Heart right ventricle (tissue), 16 donors: Measurements from ENCODE around the gene TTPAL. TPM values are rescaled to one million over a fixed set of nuclear protein-coding genes. Genes with fewer than 3 reads are reported as not detected.

Source experiments
- ATAC-seq, 8 donors: fragments of 200-7000 bp; cut with Tn5 transposase; one replicate each; pipeline ENCODE4 v1.9.1; 2020; ENCODE audit warnings: mild to moderate bottlenecking in 8 of 8, moderate library complexity in 8 of 8, moderate number of reproducible peaks in 1 of 8
- DNase-seq, 2 donors: peaks; one replicate each; pipeline ENCODE4 v3.0.0-alpha.2; 2020
- H3K27ac ChIP-seq, 10 donors: fragments of 200-600 bp; sonication (generic) in 2 of 10; one replicate each; pipeline versions ENCODE4 v1.5.0 to v1.8.0; 2020 to 2022; ENCODE audit warnings: mild to moderate bottlenecking in 3 of 10
- H3K27me3 ChIP-seq, 7 donors: fragments of 200-600 bp; one replicate each; pipeline ENCODE4 v1.8.0; 2021 to 2022; ENCODE audit warnings: mild to moderate bottlenecking in 2 of 7
- H3K36me3 ChIP-seq, 9 donors: fragments of 200-600 bp; sonication (generic) in 1 of 9; one replicate each; pipeline versions ENCODE4 v1.5.0 to v1.8.0; 2020 to 2022; ENCODE audit warnings: mild to moderate bottlenecking in 2 of 9
- H3K4me1 ChIP-seq, 9 donors: fragments of 200-600 bp; sonication (generic) in 1 of 9; one replicate each; pipeline versions ENCODE4 v1.5.0 to v1.8.0; 2020 to 2022; ENCODE audit warnings: mild to moderate bottlenecking in 4 of 9
- H3K4me3 ChIP-seq, 10 donors: fragments of 200-600 bp; sonication (generic) in 2 of 10; one replicate each; pipeline versions ENCODE4 v1.5.0 to v1.8.0; 2020 to 2022; ENCODE audit warnings: mild to moderate bottlenecking in 7 of 10, moderate library complexity in 2 of 10
- H3K9me3 ChIP-seq, 11 donors: fragments of 200-600 bp in 10 of 11; sonication (generic) in 2 of 11; one replicate each; pipeline versions ENCODE4 v1.5.0 to v1.8.0; 2013 to 2022; ENCODE audit warnings: mild to moderate bottlenecking in 2 of 11, control low read depth in 1 of 11, moderate library complexity in 1 of 11
- WGBS, 2 donors: extraction: QIAGEN DNeasy Blood & Tissue Kit; methylation state at CpG; one replicate each; pipeline ENCODE4 v1.1.7; 2013; ENCODE audit warnings: inconsistent platforms in 1 of 2; 5-methylcytosine and 5-hydroxymethylcytosine counted together
- intact Hi-C, 10 donors: fragments of 100-400 bp; cut with DNase I; formaldehyde crosslinking; loops; one replicate each; pipeline versions ENCODE4 v1.11.1 to v1.14.2; 2022
- polyA plus RNA-seq, 2 donors: library from polyadenylated mRNA; stranded (reverse); fragments of 200-250 nt; gene quantifications; one replicate each; pipeline ENCODE4 v1.2.3, GENCODE V29; 2013
- total RNA-seq, 10 donors: library from RNA; stranded (reverse); fragmentation: NEBNext Ultra II Directional in 3 of 10; extraction: Animal tissue kit (Norgen Biotek cat#: 25700) in 3 of 10; gene quantifications; one replicate each; pipeline versions ENCODE4 v1.2.1 to v1.2.4, GENCODE V29; 2021 to 2023
- TF ChIP-seq, protein P1 (sequence below), 9 donors: fragments of 200-600 bp; sonication (generic) in 2 of 9; IDR thresholded peaks; one replicate each; pipeline versions ENCODE4 v1.5.0 to v1.8.0; 2021 to 2022; ENCODE audit warnings: antibody characterized with exemption in 9 of 9, mild to moderate bottlenecking in 5 of 9, moderate library complexity in 1 of 9
- donor health status: Arrhythmogenic right ventricular cardiomyopathy.
- donor health status: ischemic (EF 13 %, LVEDD 7.1; RV severe dilation, severe dysfunction).
- donor health status: healthy with polysubstance abuse.
- donor health status: DM: no; HTN: yes; CAD: no.
- donor health status: DM: no; HTN: no; CAD: no.
- donor health status: ischemic (EF 25% LVEDD 6.9; RV normal size, moderate dysfunction).
- donor health status: ischemic (EF 25% LVEDD 5.7; RV mildly dilated, moderate dysfunction).
- donor health status: healthy.
- donor health status: DM: yes; HTN: yes; CAD: no.
- donor health status: Ischemic cardiomyopathy.
- donor health status: ischemic (EF 35%, LVEDD 5.7; RV mildly dilated, moderate dysfunction).
- donor health status: nonischemic (EF 11% LVEDD 7.7; RV severe dilation, severe dysfunction).
- donor health status: DM: yes; HTN: yes; CAD: no.
- donor health status: PGD.
- donor health status: ischemic (EF 29% LVEDD 5.4; RV normal size, mild dysfunction).
- donor health status: nonischemic (EF 23%, LVEDD 6.1; RV moderate dilation, normal function).

TTPAL gene
- total and polyA plus RNA-seq, 12 donors = 2.3 to 7.3 (median 4.2) TPM

DNA sequence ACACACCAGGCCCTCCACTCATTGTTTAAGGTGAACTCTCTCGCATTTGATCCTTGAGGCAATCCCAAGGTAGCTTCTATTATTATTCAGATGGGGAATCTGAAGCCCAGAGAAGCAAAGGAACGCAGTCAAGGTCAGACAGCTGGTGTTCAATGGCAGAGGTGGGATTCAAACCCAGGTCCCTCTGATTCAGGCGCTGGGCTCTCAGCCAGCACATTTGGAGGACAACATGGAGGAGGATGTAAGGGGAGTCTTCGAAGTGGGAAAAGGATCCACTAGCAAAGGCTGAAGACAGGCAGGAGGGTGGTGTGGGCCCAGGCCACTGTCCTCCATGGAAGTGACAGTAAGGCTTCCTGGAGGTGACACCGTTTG is 13.9 kb upstream of the TTPAL start:
- H3K27ac ChIP-seq = no peak overlapping the region
- WGBS, 2 donors = 70 to 77% methylated on average over 5 of the region's 5 CpGs
- H3K9me3 ChIP-seq = no peaks in the 10 kb centered on the region
- no peaks in the 10 kb centered on the region for H3K27me3 ChIP-seq
- no peaks in the 10 kb centered on the region for H3K36me3 ChIP-seq
- DNase-seq (no peak), ATAC-seq (no peak)
- TF ChIP-seq, protein P1, sequence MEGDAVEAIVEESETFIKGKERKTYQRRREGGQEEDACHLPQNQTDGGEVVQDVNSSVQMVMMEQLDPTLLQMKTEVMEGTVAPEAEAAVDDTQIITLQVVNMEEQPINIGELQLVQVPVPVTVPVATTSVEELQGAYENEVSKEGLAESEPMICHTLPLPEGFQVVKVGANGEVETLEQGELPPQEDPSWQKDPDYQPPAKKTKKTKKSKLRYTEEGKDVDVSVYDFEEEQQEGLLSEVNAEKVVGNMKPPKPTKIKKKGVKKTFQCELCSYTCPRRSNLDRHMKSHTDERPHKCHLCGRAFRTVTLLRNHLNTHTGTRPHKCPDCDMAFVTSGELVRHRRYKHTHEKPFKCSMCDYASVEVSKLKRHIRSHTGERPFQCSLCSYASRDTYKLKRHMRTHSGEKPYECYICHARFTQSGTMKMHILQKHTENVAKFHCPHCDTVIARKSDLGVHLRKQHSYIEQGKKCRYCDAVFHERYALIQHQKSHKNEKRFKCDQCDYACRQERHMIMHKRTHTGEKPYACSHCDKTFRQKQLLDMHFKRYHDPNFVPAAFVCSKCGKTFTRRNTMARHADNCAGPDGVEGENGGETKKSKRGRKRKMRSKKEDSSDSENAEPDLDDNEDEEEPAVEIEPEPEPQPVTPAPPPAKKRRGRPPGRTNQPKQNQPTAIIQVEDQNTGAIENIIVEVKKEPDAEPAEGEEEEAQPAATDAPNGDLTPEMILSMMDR (IDR thresholded peaks at IDR 0.05) = no peak
- no peaks in the 10 kb centered on the region for H3K4me1 ChIP-seq
- intact Hi-C loops = loop anchor here in 8 of 10 donors (2.0 to 10.0 kb wide), 6 partner anchors 74 to 249 kb away; partner anchors contain the start of genes OSER1 (in 3 of the 8) and FITM2 (in 1 of the 8)
- no peak overlapping the region for H3K4me3 ChIP-seq

DNA sequence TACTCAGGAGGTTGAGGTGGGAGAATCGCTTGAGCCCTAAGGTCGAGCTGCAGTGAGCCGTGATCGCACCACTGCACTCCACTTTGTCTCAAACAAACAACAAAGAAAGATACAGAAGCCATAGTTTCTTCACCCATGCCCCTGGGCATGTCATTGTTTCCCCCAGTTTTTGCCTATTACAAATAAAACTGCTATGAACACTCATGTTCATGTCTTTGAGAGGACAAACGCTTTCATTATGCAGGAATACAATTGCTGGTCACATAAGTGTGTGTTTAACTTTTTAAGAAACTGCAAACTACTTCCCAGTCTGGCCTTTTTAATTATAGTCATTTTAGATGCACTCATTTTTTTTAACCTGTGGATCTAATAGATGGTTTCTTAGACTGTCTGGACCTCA is 12.2 kb upstream of the TTPAL start:
- 76 to 84% methylated on average over 5 of the region's 5 CpGs for WGBS, 2 donors

DNA sequence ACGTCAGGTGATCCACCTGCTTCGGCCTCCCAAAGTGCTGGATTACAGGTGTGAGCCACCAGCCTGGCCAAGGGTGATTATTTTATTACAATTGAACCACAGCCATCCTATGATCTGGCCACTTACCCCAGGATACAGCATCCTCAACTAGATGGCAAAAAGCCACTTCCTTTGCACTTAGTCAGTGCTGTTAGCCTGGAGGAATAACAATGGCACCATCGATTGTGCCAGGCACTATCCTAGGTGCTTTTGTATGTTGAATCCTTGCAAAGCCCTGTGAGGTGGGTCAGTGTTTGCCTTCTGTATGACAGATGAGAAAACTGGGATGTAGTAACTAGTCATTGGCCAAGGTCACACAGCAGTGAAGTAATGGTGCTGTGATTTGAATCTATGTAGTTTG is 11.2 kb upstream of the TTPAL start:
- H3K27ac ChIP-seq = no peak overlapping the region
- WGBS, 2 donors = 86 to 91% methylated on average over 3 of the region's 3 CpGs

More for the DNA sequence above, 12.2 kb upstream of the TTPAL start:
- H3K27ac ChIP-seq = no peak overlapping the region
- H3K9me3 ChIP-seq = no peaks in the 10 kb centered on the region
- H3K27me3 ChIP-seq = no peaks in the 10 kb centered on the region
- TF ChIP-seq, protein P1 (IDR thresholded peaks at IDR 0.05) = no peak
- H3K4me3 ChIP-seq = no peak overlapping the region
- intact Hi-C loops = loop anchor here in 7 of 10 donors (5.0 to 10.0 kb wide), 5 partner anchors 76 to 251 kb away; partner anchors contain the start of genes OSER1 (in 3 of the 7) and FITM2 (in 1 of the 7)
- DNase-seq = no peak
- no peaks in the 10 kb centered on the region for H3K36me3 ChIP-seq
- H3K4me1 ChIP-seq = peaks cover 0 to 7% (median 0%) of the 10 kb centered on the region in 9 donors
- no peak for ATAC-seq

DNA sequence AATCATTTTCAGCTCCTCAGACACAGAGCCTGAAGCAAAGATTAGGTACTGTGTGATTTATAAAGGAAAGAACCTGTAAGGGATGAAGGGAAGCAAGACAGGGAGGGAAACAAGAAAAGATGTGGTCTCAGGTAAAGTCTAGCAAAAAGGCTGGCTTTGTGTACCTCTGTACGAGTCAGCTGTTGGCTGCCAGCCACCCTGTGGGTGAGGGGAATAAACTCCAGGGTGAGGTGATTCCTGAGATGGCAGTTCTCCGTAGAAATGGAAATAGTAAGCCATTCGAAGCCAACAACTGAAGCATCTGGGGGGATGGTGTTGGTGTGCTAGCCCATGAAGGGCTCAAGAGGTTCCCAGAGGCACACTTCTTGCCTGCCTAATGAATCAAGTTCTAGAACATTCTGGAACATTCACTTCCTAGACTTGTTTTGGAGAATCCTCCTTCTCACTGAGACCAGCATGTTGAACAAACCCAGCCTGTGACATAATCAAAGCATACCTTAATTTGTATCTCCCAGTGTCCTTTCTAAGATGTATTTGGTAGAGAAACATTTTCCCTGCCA is 10.6 kb upstream of the TTPAL start:
- intact Hi-C loops = loop anchor here in 5 of 10 donors (5.0 to 10.0 kb wide), 6 partner anchors 68 to 250 kb away; partner anchors contain the start of genes OSER1 (in 2 of the 5) and FITM2 (in 1 of the 5)
- Histone ChIP-seq H3K27me3 (no peaks in the 10 kb centered on the region), H3K36me3 (no peaks in the 10 kb centered on the region), H3K4me1 (peaks cover 0 to 7% (median 0%) of the 10 kb centered on the region in 9 donors), H3K9me3 (no peaks in the 10 kb centered on the region), H3K27ac (no peak overlapping the region), H3K4me3 (no peak overlapping the region)
- ATAC-seq (no peak), DNase-seq (no peak)
- TF ChIP-seq, protein P1 (IDR thresholded peaks at IDR 0.05) = no peak
- WGBS, 2 donors = 54 to 62% methylated on average over 3 of the region's 3 CpGs

More for the DNA sequence above, 11.2 kb upstream of the TTPAL start:
- Histone ChIP-seq H3K36me3 (no peaks in the 10 kb centered on the region), H3K4me1 (peaks cover 0 to 7% (median 0%) of the 10 kb centered on the region in 9 donors), H3K27me3 (no peaks in the 10 kb centered on the region), H3K9me3 (no peaks in the 10 kb centered on the region), H3K4me3 (no peak overlapping the region)
- DNase-seq = no peak
- no peak for ATAC-seq
- TF ChIP-seq, protein P1 (IDR thresholded peaks at IDR 0.05) = no peak
- intact Hi-C loops = loop anchor here in 7 of 10 donors (5.0 to 10.0 kb wide), 5 partner anchors 77 to 252 kb away; partner anchors contain the start of genes OSER1 (in 3 of the 7) and FITM2 (in 1 of the 7)
